Measurements from ENCODE around the gene FGFR1OP2. TPM values are rescaled to one million over a fixed set of nuclear protein-coding genes. Genes with fewer than 3 reads are reported as not detected.

The FGFR1OP2 gene
- polyA plus RNA-seq, 1 of the 3 experiments (the other 2 are of a cell fraction), result 20.6 TPM

DNA sequence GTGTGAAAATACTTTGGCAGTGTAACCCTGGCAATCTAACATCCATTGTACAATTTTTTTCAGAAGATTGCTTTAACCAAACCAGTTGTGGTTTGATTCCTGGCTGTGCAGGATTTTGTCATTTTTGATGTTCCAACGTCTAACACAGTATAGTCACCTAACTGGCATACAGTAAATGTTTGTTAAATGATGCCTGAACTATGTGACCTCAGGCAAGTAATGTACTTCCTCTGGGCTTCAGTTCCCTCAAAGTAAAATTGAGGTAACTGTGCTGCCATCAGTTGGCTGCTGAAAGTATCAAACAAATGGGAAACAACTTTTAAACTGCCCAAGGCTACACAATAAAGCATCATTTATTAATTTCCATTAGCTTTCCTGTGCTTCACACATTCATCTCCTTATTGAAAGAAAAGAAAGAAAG is 71.6 kb downstream of the FGFR1OP2 start (continued):
- no peak for TF ChIP-seq MXI1 (IDR thresholded peaks at IDR 0.05; ENCODE audit: low read depth, low read length)
- no peak for TF ChIP-seq POLR2AphosphoS5 (IDR thresholded peaks at IDR 0.05; ENCODE audit: low read depth, low read length)
- no peak for TF ChIP-seq GATA2 (CRISPR knock-in tag; IDR thresholded peaks at IDR 0.05)
- TF ChIP-seq, protein P1, sequence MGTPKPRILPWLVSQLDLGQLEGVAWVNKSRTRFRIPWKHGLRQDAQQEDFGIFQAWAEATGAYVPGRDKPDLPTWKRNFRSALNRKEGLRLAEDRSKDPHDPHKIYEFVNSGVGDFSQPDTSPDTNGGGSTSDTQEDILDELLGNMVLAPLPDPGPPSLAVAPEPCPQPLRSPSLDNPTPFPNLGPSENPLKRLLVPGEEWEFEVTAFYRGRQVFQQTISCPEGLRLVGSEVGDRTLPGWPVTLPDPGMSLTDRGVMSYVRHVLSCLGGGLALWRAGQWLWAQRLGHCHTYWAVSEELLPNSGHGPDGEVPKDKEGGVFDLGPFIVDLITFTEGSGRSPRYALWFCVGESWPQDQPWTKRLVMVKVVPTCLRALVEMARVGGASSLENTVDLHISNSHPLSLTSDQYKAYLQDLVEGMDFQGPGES (IDR thresholded peaks at IDR 0.05; ENCODE audit: low read depth, low read length), result no peak
- TF ChIP-seq, protein P2, sequence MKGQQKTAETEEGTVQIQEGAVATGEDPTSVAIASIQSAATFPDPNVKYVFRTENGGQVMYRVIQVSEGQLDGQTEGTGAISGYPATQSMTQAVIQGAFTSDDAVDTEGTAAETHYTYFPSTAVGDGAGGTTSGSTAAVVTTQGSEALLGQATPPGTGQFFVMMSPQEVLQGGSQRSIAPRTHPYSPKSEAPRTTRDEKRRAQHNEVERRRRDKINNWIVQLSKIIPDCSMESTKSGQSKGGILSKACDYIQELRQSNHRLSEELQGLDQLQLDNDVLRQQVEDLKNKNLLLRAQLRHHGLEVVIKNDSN (IDR thresholded peaks at IDR 0.05; ENCODE audit: borderline replicate concordance, low read depth), result no peak
- no peak for TF ChIP-seq TEAD4 (IDR thresholded peaks at IDR 0.05; ENCODE audit: borderline replicate concordance, insufficient read depth)

DNA sequence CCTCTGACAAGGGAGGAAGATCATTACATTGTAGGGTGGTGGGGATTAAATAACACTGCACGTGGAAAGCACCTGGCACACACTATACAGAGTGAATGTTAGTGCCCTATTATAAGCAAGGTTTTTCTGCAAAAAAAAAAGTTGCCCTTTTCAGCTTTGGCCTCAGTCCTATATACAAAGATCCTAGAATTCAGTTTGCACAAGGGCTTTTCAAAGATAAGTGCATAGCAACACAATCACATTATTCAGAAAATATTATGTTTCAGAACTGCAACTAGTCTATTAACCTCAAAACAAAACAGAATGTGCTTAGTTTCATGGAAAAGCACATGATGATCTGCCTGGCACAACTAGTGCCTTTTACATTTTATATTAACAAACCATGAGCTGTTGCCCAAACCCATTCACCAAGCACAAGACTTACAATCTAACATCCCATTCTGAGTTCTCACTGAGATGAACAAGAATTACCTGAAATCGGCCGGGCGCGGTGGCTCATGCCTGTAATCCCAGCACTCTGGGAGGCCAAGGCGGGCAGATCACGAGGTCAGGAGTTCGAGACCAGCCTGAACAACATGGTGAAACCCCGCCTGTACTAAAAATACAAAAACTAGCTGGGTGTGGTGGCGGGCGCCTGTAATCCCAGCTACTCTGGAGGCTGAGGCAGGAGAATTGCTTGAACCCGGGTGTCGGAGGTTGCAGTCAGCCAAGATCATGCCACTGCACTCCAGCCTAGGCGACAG is 74.1 kb downstream of the FGFR1OP2 start:
- CTCF ChIA-PET, result interaction anchor here (1.0 to 6.8 kb wide), 8 partner anchors 10 to 293 kb away, joined by 3 to 108 read pairs (median 7); partner anchors contain the start of gene ITPR2
- Histone ChIP-seq H3K9me3 (no peaks in the 10 kb centered on the region), H2AFZ (ENCODE audit: low read depth) (no peak overlapping the region), H3K36me3 (replicated peaks in 1 of 2; ENCODE audit: control insufficient read depth in 1 of 2, insufficient read depth in 2 of 2, low read length in 1 of 2) (peaks cover 2 to 16% of the 10 kb centered on the region in 2 experiments), H3F3A (replicated peaks; ENCODE audit: insufficient read depth) (peaks cover 8% of the 10 kb centered on the region), H3K4me2 (peak overlapping the region; percentile 69), H3K9me2 (no peaks in the 10 kb centered on the region), H3K4me1 (ENCODE audit: control insufficient read depth in 1 of 2, insufficient read depth in 2 of 2, low read depth in 1 of 2, low read length in 1 of 2) (peaks cover 0 to 19% of the 10 kb centered on the region in 2 experiments; a peak in 3 of 4 replicates), H3K4me3 (ENCODE audit: low read depth in 2 of 2, low read length in 1 of 2) (peak overlapping the region; percentile 84 to 99), H3K79me2 (ENCODE audit: insufficient read depth) (peaks cover 53% of the 10 kb centered on the region), H3K27ac (ENCODE audit: low read depth in 2 of 2, low read length in 1 of 2) (peak overlapping the region in 1 of 2 experiments; percentile 11; a peak in 2 of 4 replicates), H3K9ac (no peak overlapping the region), H3K27me3 (ENCODE audit: insufficient read depth) (no peaks in the 10 kb centered on the region), H4K20me1 (ENCODE audit: insufficient read depth) (no peaks in the 10 kb centered on the region)
- POLR2A ChIA-PET, result interaction anchor here (1.2 kb wide), 1 partner anchor 179 kb away, joined by 4 read pairs; the partner anchor contains the start of gene ITPR2
- DNase-seq, result no peak
- WGBS (ENCODE audit: low lambda C conversion rate), result 93% methylated on average over 14 of the region's 14 CpGs
- TF ChIP-seq, protein P3, sequence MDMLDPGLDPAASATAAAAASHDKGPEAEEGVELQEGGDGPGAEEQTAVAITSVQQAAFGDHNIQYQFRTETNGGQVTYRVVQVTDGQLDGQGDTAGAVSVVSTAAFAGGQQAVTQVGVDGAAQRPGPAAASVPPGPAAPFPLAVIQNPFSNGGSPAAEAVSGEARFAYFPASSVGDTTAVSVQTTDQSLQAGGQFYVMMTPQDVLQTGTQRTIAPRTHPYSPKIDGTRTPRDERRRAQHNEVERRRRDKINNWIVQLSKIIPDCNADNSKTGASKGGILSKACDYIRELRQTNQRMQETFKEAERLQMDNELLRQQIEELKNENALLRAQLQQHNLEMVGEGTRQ (IDR thresholded peaks at IDR 0.05; ENCODE audit: borderline replicate concordance, low read depth, low read length), result no peak
- TF ChIP-seq MXI1 (IDR thresholded peaks at IDR 0.05; ENCODE audit: low read depth, low read length) (no peak), GATA2 (CRISPR knock-in tag; IDR thresholded peaks at IDR 0.05) (no peak), SIN3A (IDR thresholded peaks at IDR 0.05; ENCODE audit: borderline replicate concordance, low read depth, low read length) (no peak), EZH2phosphoT487 (IDR thresholded peaks at IDR 0.05; ENCODE audit: borderline replicate concordance, low read depth) (no peak), EP300 (IDR thresholded peaks at IDR 0.05; ENCODE audit: borderline replicate concordance in 1 of 2, low read depth in 1 of 2, low read length in 1 of 2) (no peak)
- TF ChIP-seq, protein P4, sequence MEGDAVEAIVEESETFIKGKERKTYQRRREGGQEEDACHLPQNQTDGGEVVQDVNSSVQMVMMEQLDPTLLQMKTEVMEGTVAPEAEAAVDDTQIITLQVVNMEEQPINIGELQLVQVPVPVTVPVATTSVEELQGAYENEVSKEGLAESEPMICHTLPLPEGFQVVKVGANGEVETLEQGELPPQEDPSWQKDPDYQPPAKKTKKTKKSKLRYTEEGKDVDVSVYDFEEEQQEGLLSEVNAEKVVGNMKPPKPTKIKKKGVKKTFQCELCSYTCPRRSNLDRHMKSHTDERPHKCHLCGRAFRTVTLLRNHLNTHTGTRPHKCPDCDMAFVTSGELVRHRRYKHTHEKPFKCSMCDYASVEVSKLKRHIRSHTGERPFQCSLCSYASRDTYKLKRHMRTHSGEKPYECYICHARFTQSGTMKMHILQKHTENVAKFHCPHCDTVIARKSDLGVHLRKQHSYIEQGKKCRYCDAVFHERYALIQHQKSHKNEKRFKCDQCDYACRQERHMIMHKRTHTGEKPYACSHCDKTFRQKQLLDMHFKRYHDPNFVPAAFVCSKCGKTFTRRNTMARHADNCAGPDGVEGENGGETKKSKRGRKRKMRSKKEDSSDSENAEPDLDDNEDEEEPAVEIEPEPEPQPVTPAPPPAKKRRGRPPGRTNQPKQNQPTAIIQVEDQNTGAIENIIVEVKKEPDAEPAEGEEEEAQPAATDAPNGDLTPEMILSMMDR (IDR thresholded peaks at IDR 0.05), result no peak

Measured in SK-N-SH (cell line).